Activated CD4-positive, alpha-beta T cell treated with anti-CD3 and anti-CD28 coated beads, Interleukin-2, Interleukin-4, amounts not matched to agents 100 ng/mL and 50 ng/mL, durations not matched to agents 16 hours and 8 hours (primary cell): ENCODE data around the gene RDH16.
"Not testable (repeated sequence)": the region's sequence is repeated elsewhere in the genome, so short reads cannot be mapped to it uniquely, and the experiment has no call there.

ENCODE experiments used
- DNase-seq: peaks from one replicate; pipeline ENCODE4 v3.0.0-alpha.2; 2020; ENCODE audit warnings: low spot score

The RDH16 gene

DNA sequence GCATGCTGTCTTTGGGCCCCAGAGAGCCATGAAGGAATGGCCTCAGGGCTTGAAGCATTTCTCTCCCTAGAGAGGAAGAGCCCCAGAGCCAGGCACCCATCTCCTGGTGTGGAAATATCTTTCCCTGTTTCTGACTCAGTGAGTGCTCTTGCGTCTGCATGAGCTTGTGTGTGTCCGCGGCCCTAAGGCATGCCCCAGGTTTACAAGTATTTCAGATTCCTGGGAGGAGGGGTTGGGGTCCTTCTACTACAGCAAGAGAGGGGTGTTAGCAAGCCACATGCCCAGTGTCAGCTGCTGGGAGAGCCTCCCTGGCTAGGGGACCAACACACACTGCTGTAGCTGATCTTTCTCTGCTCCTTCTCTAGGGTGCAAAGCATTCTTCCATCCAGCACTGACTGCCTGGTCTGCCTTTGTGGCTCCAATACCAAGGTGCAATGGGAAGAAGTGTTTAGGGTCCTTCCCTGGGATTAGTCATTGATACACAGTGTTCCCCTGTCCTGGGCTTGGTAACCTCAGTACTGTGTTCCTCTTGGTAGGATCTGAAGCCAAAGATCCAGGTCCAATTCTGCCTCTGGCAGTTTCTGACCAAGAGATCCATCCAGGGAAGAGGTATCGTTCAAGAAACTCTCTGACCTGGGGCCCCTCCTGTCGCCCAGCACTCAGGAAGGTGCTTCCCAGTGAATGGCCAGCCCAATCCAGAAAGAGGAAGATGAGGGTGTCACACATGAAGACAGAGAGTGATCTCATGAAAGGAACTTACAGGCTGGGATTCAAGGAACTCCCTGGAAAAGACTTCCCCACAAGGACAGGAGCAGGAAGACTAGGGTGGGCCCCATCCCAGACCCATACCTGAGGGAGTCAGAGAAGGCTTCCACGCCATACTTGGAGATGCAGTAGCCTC is 3.1 kb downstream of the RDH16 start:
- DNase-seq, result no peak

DNA sequence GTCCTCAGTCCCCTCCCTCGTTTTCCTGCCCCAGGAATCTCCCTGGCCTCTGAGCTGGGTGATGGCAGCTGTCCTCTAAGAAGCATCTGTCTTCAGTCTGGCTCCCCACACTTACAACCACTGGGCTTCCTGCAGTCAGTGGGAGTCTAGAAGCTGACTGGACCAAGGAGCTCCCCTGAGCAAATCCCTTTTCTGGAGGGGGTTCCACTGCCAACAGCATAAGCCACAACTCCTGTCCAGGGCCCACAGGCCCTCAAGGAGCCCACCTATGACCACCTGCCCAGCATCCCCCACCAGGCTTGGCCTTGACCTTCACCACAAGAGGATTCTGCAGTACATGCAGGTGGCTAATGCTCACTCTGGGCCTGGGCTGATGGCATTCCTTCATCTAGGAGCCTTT is 4.1 kb downstream of the RDH16 start:
- DNase-seq, result no peak

DNA sequence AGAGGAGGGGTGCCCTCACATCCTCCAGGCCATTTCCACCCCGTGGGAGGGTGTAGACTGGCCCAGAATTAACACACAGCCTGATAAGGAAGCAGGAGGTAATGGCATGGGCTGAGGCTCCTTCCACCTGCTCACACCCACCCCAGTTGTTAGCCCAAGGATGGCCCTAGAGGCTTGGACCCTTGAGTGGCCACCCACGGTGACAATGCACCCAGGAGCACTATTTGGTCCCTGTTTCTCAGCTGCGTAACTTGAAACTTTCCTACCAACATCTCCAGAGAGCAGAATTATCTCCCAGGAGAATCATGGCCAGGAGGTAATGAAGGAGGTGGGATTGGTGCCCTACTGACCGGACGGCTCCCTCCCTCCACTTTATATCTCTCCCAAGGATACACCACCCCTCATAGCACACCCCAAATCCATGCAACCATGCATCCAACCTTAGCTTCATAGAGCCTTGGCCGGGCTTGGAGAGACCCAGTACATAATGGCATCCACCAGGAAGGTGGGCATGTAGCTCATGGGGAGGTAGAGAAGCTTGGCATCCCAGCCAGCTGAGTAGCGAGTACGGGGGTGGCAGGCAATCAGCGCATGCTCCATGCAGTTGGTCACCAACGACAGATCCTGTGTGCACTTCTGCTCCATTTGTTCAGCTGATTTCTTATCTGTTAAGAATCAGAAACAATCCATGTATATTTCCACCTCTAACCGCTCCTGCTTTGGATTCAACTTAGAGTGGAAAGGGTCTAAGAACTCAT is 5.6 kb downstream of the RDH16 start:
- DNase-seq, result no peak

- no peak for DNase-seq
Measured at GRCh38 chr12:56948881-56949280, 8.5 kb downstream of the RDH16 start.

DNA sequence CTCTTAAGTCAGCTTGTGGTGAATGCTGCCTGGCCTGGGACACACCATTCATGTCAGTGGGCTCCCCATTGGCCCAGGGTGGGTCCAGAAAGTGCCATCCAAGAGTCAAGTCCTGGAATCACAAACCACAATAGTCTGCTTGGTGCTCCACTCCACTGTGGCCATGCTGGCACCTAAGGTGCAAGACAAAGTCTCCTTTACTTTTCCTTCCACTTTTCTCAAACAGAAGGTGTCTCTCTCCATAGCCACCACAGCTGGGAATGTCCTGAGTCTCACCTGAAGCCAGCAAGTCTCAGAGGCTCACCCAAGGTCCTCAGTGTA is 9.0 kb downstream of the RDH16 start:
- DNase-seq, result no peak

DNA sequence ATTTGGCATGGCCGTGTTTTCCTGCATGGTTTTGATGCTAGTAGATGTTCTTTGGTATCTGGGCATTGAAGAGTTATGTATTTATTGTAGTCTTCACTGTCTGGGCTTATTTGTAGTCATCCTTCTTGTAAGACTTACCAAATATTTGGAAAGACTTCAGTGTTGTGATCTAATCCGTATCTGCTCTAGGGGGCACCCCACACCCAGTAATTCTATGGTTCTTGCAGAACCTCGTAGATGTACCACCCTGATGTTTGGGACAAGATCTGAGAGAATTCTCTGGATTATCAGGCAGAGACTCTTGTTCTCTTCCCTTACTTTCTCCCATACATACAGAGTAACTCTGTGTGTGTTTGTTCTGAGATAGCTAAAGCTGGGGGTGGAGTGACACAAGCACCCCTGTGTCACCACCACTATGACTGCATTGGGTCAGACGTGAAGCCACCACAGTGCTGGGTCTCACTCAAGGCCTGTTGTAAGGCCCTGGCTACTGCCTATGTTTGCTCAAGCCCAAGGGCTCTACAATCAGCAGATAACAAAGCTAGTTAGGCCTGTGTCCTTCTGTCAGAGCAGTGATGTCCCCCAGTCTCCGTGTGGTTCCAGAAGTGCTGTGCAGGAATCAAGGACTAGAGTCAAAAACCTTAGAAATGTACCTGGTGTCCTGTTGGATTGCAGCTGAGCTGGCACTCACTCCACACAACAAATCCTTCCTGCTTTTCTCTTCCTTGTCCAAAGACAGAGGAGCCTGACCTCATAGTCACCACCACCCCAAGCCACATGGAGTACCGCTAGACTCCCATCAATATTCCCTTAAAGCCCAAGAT is 9.6 kb downstream of the RDH16 start:
- no peak for DNase-seq

GRCh38 chr12:56943878-56944277 is 13.5 kb downstream of the RDH16 start:
- DNase-seq, result no peak

- not testable (repeated sequence) for DNase-seq
Measured at GRCh38 chr12:56943374-56943773, 14.0 kb downstream of the RDH16 start.

DNA sequence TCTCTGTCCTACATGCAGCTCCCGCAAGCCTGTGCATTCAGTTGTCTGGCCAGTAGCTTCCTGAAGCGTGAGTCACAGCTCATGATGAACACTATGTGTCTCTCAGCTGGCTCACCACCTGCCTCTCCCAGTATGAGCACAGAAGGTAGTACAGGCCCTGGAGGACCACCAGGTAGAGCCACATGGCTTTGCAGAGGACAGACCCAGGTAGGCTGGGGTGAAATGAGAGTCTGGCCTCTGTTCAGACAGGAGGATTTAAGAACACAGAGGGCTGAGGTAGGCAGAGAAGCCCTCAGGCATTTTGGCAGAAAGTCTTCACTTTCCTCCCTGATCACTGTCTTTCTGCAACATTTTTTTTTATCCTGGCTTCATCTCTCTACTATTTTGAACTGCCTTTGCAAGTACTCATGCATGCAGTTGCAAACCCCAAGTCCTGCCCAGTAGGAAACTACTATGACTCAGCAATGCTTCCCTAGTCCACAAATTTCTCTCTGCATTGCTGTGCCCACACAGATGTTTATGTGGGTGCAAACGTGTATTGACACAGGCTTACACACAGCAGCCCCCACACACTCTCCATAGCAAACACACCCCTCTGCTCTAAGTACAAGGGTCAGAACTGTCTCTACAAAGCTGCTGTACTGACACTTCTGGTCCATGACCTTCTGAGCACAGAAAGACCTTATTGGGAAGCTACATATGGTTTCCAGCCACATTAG is 15.9 kb downstream of the RDH16 start:
- DNase-seq, result peak; percentile 50

DNA sequence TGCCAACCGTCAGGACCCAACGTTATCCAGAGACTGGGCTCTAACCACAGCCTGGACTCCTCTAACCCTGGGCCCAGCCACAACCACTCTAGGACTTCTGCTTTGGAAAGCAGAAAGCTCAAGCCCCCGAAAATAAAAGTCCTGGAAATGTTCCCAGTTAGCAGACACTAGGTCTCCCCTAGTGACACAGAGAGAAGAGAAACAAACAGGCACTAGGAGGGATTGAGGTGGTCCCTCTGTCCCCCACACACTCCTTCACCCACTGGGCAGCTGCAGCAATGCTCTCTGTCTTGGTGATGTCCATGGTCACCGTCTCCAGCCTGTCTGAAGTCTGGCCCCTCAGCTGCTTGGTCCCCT is 16.5 kb downstream of the RDH16 start:
- DNase-seq, result not testable (repeated sequence)

- no peak for DNase-seq
Measured at GRCh38 chr12:56935752-56936151, 21.7 kb downstream of the RDH16 start.

GRCh38 chr12:56935157-56935556 is 22.3 kb downstream of the RDH16 start:
- DNase-seq, result no peak

DNA sequence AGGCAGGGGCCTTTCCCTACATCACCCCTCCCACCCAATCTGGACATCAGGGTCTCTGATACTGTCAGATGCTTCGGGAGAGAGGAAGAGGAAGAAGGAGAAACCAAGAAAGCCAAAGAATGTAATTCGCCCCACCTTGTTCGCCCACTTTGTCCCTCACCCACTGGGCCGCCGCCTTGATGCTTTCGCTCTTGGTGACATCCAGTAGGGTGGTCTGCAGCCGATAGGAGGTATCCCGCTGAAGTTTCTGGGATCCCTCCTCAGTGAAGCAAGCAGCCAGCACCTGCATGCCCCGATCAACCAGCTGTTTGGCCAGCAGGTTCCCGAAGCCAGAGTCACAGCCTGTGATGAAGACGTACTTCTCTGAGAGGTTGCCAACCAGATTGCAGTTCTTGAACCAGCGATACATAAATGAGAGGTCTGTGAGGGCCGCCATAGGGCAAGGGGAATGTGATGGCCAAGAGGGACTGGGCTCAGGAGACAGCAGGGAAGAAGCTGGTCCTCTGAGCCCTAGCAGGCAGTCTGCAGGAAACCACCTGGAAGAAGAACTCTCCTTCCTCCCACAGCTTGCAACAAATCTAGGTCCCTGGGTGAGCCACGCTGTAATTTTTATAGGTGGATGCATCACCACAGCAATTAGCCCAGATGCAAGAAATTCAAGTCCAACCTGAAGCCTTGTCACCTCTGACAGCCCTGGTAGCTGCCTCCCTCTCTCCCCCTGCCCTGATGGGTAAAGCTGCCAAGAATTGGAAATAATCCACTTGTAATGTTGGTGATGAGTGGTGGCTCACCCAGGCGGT is 23.4 kb downstream of the RDH16 start, which contains the start of gene SDR9C7:
Gene SDR9C7 (minus strand): TSS at position 583 of the 800 bp plus-strand sequence. CDS start 147 bp downstream, at position 436.
- DNase-seq, result no peak

- DNase-seq, result no peak
Measured at GRCh38 chr12:56932867-56933266, 24.5 kb downstream of the RDH16 start.

GRCh38 chr12:56932146-56932545 is 25.3 kb downstream of the RDH16 start:
- DNase-seq, result no peak

GRCh38 chr12:56931474-56931978 is 25.9 kb downstream of the RDH16 start:
- peak; percentile 18 for DNase-seq

- DNase-seq, result no peak
Measured at GRCh38 chr12:56930241-56930640, 27.2 kb downstream of the RDH16 start.

DNA sequence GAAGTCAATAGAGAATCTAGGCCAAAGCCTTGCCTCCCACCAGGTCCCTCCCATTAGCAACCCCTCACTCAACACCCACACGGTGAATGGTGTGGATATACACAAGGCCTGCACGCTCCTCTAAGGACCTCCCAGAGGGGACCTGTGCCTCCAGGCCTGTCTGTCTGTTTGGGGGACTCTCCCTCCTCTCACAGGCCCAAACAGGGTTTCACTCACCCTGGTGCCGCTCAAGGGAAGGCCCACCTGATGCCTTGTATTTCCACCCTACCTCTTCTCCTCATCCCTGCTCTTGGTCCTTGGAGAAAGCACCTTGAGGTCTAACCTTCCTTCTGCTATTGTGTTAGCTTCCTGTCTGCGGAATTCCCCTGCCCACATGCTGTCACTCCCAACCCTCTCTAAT is 27.6 kb downstream of the RDH16 start:
- no peak for DNase-seq

DNA sequence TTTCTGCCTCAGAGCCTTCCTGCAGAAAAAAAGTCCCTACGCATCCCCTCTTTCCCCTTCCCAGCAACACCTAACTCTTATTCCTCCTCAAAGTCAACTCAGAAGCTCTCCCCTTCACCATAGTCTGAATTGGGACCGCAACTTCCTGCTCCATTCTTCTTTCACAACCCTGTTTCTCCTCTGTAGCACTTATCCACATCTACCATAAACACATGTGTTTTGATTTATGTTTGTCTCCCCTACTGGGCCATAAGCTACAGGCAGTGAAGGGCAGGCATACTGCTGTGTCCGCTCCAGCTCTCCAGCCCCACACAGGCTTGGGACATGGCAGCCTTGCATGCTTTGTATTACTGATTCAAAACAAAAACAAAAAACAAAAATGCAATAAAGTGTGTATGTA is 29.1 kb downstream of the RDH16 start:
- DNase-seq, result no peak

GRCh38 chr12:56927281-56927680 is 30.1 kb downstream of the RDH16 start:
- DNase-seq, result no peak

DNA sequence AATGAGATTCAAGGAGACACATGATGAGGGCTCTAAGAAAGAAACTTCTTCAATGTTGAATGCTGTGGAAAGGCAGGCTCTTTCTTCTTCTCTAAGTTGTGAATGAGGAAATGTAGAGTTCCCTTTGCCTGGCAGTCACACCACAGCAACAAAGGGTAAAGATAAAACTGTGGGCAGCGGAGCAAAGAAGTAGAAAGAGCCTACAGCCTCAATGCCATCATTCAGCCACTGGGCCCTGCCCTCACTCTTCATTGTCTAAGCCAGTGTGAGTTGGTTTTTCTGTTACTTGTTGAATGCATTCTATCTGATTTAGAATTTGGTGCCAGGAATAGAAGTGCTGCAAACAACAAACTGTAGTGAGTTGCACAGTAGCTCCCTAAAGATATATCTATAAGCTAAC is 35.4 kb downstream of the RDH16 start:
- no peak for DNase-seq
